Erythroblast (primary cell): Measurements from ENCODE around the gene SCN5A.

Experiments
- GATA1 ChIP-seq: IDR thresholded peaks from 2 replicates; pipeline ENCODE4 v1.6.1; 2011; ENCODE audit warnings: low read depth, mild to moderate bottlenecking, control low read depth, low read length, moderate library complexity
- POLR2A ChIP-seq: IDR thresholded peaks from 2 replicates; pipeline ENCODE4 v1.6.1; 2011; ENCODE audit warnings: mild to moderate bottlenecking, low read length

DNA sequence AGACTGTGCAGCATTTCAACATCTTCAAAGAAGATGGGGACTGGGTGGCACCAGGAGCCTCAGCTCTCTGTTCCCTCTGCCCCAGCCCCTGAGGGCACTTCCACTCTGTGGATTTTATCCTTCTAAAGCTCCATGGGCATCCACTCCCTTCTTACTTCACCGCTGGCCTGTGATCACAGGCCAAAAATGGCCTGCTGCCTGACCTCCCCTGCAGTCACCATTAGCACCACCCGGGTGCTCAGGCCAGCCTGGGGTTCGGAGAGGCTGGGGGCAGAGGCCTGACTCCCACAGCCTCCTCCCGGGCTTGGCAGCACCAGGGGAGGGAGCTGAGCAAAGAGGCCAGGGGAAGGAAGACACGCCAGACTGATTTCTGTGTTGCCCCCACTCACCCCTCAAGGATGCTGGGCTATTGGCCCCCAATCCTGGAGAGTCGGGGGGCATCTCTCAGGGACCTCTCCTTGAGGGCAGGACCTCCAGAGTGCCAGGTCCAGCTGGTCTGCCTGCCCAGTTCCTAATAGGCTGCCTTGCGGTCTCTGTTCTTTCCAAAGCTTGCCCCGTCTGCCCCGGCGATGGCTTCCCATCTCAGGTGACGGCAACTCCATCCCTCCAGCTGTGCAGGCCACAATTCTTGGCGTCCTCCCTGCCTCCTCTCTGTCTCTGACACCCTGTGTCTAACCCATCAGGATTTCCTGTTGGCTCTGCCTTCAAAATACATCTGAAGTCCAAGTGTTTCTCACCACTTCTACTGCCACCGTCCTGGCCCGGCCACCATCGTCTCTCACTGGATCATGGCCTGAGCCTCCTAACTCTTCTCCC, 86.2 kb downstream of the SCN5A start:
- TF ChIP-seq POLR2A (no peak), GATA1 (no peak)
